PFSK-1 (cell line): ENCODE results near the gene KNOP1.

Source experiments
- FOXP2 ChIP-seq: optimal IDR thresholded peaks from 2 replicates; pipeline ENCODE3; 2011; ENCODE audit warnings: borderline replicate concordance, control low read depth, inconsistent platforms; ENCODE audit not compliant: insufficient read depth; ENCODE audit errors: extremely low read length, extremely low read depth
- POLR2AphosphoS5 ChIP-seq: IDR thresholded peaks from 2 replicates; pipeline ENCODE4 v1.6.1; 2012; ENCODE audit warnings: low read depth, mild to moderate bottlenecking, control low read depth, low read length, moderate library complexity
- REST ChIP-seq, 2 experiments: IDR thresholded peaks; 2 replicates each; pipeline versions ENCODE4 v1.6.1 to v1.8.0; 2011 to 2012; ENCODE audit warnings: low read depth in 2 of 2, low read length in 2 of 2, control low read depth in 1 of 2, inconsistent platforms in 1 of 2, mild to moderate bottlenecking in 1 of 2, moderate library complexity in 1 of 2; ENCODE audit not compliant: insufficient read depth in 1 of 2
- SIN3A ChIP-seq: IDR thresholded peaks from 2 replicates; pipeline ENCODE4 v1.6.1; 2012; ENCODE audit warnings: mild to moderate bottlenecking, low read length, moderate library complexity, borderline replicate concordance; ENCODE audit not compliant: insufficient read depth
- TAF1 ChIP-seq: IDR thresholded peaks from 2 replicates; pipeline ENCODE4 v1.6.1; 2012; ENCODE audit warnings: low read length, control low read depth, borderline replicate concordance; ENCODE audit not compliant: insufficient read depth

KNOP1 gene

DNA sequence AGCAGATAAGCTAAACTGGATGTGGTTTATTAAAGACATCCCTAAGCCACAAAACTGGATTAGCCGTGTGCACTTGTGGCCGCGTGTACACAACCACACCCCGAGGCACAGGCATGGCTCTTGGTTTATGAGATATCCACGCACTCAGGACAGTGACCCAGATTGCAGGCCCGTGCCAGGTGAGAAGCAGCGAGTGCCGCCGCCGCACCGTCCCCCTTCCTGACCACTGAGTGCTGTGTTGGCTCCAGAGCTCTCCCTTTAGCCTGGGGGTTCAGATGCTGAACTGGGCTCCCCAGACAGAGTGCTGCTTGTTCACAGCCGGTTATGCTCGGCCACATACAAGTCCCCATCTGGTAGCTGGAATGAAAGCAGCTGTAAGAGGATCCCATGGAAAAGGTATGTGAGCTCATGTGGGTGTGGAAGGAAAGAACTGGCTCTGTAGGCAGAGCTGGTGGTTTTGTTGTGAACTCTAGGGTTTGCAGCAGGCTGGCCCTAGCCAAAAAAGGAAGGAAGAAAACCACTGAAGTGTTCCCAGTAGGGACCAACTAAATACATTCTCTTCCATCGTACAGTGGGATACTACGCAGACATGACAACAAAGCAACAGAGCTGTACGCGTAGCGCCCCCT lies 29.5 kb downstream of the KNOP1 start:
- TF ChIP-seq POLR2AphosphoS5 (no peak), TAF1 (no peak), FOXP2 (no peak), SIN3A (no peak), REST (IDR thresholded peaks at IDR 0.05; ENCODE audit: insufficient read depth in 1 of 2, low read depth in 2 of 2, low read length in 2 of 2) (no peak)

DNA sequence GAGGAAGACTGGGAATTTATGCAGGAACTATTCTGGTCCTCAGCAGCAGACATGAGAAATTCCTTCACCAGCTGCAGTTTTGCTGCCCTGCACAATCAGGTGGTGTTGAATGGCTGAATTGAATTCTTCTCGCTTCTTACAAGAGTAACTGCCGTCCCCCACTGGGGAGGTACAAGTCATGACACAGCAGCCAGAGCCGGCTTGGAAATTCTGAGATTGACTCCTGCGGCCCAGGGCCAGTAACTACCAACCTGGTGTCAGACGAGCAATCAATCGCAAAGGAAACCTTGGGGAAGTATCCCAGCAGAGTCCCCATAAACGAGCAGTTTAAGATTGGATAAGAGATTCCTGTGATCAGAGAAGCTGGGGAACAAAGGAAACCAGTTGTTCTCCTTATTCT lies 30.7 kb downstream of the KNOP1 start:
- no peak for TF ChIP-seq REST (IDR thresholded peaks at IDR 0.05; ENCODE audit: insufficient read depth in 1 of 2, low read depth in 2 of 2, low read length in 2 of 2)
- no peak for TF ChIP-seq POLR2AphosphoS5
- no peak for TF ChIP-seq FOXP2
- no peak for TF ChIP-seq SIN3A
- TF ChIP-seq TAF1 = no peak

DNA sequence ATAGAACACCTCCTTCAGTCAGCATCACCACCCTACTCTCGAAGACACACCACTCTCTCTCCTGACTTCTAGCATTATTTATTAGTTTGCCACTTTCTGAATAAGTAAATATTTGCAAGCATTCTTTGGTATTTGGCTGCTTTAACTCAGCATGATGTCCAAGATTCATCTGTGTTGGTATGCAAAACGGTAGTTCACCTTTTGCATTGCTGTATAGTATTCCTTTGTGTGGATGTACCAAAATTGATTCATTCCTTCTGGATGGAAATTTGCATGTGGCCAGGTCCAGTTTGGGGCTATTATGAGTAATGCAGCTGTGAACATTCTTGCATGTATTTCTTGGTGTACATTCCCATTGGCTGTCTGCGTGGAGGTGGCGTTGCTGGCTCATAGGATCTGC lies 32.9 kb downstream of the KNOP1 start:
- TF ChIP-seq TAF1 = no peak
- TF ChIP-seq REST (IDR thresholded peaks at IDR 0.05; ENCODE audit: insufficient read depth in 1 of 2, low read depth in 2 of 2, low read length in 2 of 2) = no peak
- TF ChIP-seq POLR2AphosphoS5 = no peak
- no peak for TF ChIP-seq FOXP2

DNA sequence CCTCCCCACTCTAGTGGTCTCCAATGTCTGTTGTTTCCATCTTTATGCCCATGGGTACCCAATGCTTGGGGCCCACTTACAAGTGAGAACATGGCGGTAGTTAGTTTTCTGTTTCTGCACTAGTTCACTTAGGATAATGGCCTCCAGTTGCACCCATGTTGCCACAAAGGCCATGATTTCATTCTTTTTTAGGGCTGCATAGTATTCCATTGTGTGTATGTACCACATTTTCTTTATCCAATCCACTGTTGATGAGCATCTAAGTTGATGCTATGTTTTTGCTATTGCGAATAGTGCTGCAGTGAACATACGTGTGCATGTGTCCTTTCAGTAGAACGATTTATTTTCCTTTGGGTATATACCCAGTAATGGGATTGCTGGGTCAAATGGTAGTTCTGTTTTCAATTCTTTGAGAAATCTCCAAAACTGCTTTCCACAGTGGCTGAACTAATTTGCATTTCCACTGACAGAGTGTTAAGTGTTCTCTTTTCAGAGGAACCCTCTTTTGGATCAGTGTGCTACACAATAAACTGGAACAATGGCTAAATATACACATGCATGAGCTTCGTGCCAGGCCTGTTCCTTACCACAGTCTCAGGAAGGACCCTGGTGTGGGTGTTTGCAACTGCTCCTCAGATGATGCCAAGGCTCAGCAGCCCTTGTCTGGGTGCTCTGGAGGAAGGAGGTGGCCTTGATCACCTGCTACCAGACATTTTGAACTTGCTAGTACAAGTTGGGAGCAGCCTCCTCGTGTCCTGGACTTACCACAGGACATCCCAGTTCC lies 34.4 kb downstream of the KNOP1 start:
- TF ChIP-seq POLR2AphosphoS5 (no peak), REST (IDR thresholded peaks at IDR 0.05; ENCODE audit: insufficient read depth in 1 of 2, low read depth in 2 of 2, low read length in 2 of 2) (no peak), TAF1 (no peak), SIN3A (no peak), FOXP2 (no peak)
